Gastrocnemius medialis (tissue), 4 donors: ENCODE results near the gene RFFL.

Experiments
- CTCF ChIP-seq, 5 experiments: fragments of 450-650 bp in 3 of 5; fragments of 200-600 bp in 2 of 5; sonication (generic) in 2 of 5; IDR thresholded peaks in 4 of 5; conservative IDR thresholded peaks in 1 of 5; 1 replicate in 4 of 5; 2 replicates in 1 of 5; pipeline ENCODE4 v1.5.1; 2016 to 2019; ENCODE audit warnings: antibody characterized with exemption in 5 of 5, mild to moderate bottlenecking in 3 of 5, moderate library complexity in 3 of 5
- POLR2A ChIP-seq, 2 donors: fragments of 450-650 bp; IDR thresholded peaks; one replicate each; pipeline ENCODE4 v1.6.1; 2017; ENCODE audit warnings: antibody characterized with exemption in 2 of 2, mild to moderate bottlenecking in 2 of 2, moderate library complexity in 2 of 2

GRCh38 chr17:34958438-34958837 lies 105.1 kb downstream of the RFFL start:
- TF ChIP-seq CTCF (IDR thresholded peaks at IDR 0.05 in 4 of 5, conservative IDR thresholded peaks at IDR 0.05 in 1 of 5) (no peak), POLR2A (IDR thresholded peaks at IDR 0.05) (no peak)
